Gastroesophageal sphincter (tissue), 4 donors: ENCODE results near the gene EXOC6B. TPM values are rescaled to one million over a fixed set of nuclear protein-coding genes. Genes with fewer than 3 reads are reported as not detected.
A peak's percentile ranks its signal among the peaks of the same experiment; 100 is the strongest.

Source experiments
- ATAC-seq: fragments of 150-250 bp; one replicate; pipeline ENCODE4 v1.9.1; 2016; ENCODE audit warnings: mild to moderate bottlenecking, moderate library complexity
- H3K27ac ChIP-seq, 4 donors: fragments of 200-600 bp; sonication (generic) in 3 of 4; 1 replicate in 3 of 4; 2 replicates in 1 of 4; pipeline ENCODE4 v1.5.1; 2016 to 2019
- H3K27me3 ChIP-seq: fragments of 200-600 bp; sonication (generic); one replicate; pipeline ENCODE4 v1.5.1; 2019
- H3K36me3 ChIP-seq, 2 donors: fragments of 200-600 bp; sonication (generic); one replicate each; pipeline ENCODE4 v1.5.1; 2019; ENCODE audit warnings: control low read depth in 1 of 2
- H3K4me1 ChIP-seq, 3 donors: fragments of 200-600 bp; sonication (generic); 1 replicate in 2 of 3; 2 replicates in 1 of 3; pipeline ENCODE4 v1.5.1; 2016 to 2019; ENCODE audit warnings: control low read depth in 2 of 3
- H3K4me3 ChIP-seq, 2 donors: fragments of 200-600 bp; sonication (generic); one replicate each; pipeline ENCODE4 v1.5.1; 2019; ENCODE audit warnings: mild to moderate bottlenecking in 1 of 2, moderate library complexity in 1 of 2
- H3K9me3 ChIP-seq, 3 donors: fragments of 200-600 bp; sonication (generic); one replicate each; pipeline ENCODE4 v1.5.1; 2017 to 2019; ENCODE audit warnings: control low read depth in 2 of 3
- CTCF ChIP-seq, 4 experiments: fragments of 200-600 bp in 2 of 4; fragments of 450-650 bp in 2 of 4; sonication (generic) in 1 of 4; IDR thresholded peaks; one replicate each; pipeline ENCODE4 v1.5.1; 2017 to 2019; ENCODE audit warnings: antibody characterized with exemption in 4 of 4, mild to moderate bottlenecking in 2 of 4, moderate library complexity in 2 of 4
- EP300 ChIP-seq: sonication (generic); formaldehyde crosslinking; IDR thresholded peaks from one replicate; pipeline ENCODE4 v1.6.1; 2017; ENCODE audit warnings: antibody characterized with exemption, mild to moderate bottlenecking
- POLR2A ChIP-seq, 2 donors: fragments of 450-650 bp; IDR thresholded peaks; one replicate each; pipeline ENCODE4 v1.6.1; 2017; ENCODE audit warnings: antibody characterized with exemption in 2 of 2, mild to moderate bottlenecking in 2 of 2, moderate library complexity in 1 of 2
- POLR2AphosphoS5 ChIP-seq: sonication (generic); formaldehyde crosslinking; IDR thresholded peaks from one replicate; pipeline ENCODE4 v1.6.1; 2017; ENCODE audit warnings: antibody characterized with exemption
- WGBS, 2 donors: methylation state at CpG; one replicate each; pipeline ENCODE4 v1.1.5; 2018; ENCODE audit warnings: low coverage in 1 of 2; 5-methylcytosine and 5-hydroxymethylcytosine counted together
- total RNA-seq, 4 donors: library from RNA; depleted of rRNA; stranded (reverse); fragments of >200 nt; gene quantifications; one replicate each; pipeline ENCODE4 v1.1.0, GENCODE V29; 2016

Gene EXOC6B
- total RNA-seq, 4 donors from 2014 or later = 35.3 to 47.2 (median 41.2) TPM

- Histone ChIP-seq H3K4me3 (no peak overlapping the region), H3K27me3 (no peaks in the 10 kb centered on the region), H3K27ac (no peak overlapping the region), H3K9me3 (no peaks in the 10 kb centered on the region), H3K4me1 (peaks cover 0 to 16% (median 6%) of the 10 kb centered on the region in 3 donors), H3K36me3 (no peaks in the 10 kb centered on the region)
- TF ChIP-seq EP300 (no peak), CTCF (IDR thresholded peaks at IDR 0.05) (no peak), POLR2AphosphoS5 (no peak), POLR2A (IDR thresholded peaks at IDR 0.05) (no peak)
- 83 to 100% methylated on average over 1 of the region's 1 CpG for WGBS, 2 donors
- no peak for ATAC-seq
Observed at GRCh38 chr2:72789241-72789640, 36.6 kb downstream of the EXOC6B start.

GRCh38 chr2:72788756-72789155 is 37.1 kb downstream of the EXOC6B start:
- 100% methylated on average over 1 of the region's 1 CpG for WGBS, 2 donors
- Histone ChIP-seq H3K4me3 (no peak overlapping the region), H3K4me1 (peaks cover 0 to 11% (median 3%) of the 10 kb centered on the region in 3 donors), H3K36me3 (no peaks in the 10 kb centered on the region), H3K27ac (no peak overlapping the region), H3K9me3 (no peaks in the 10 kb centered on the region), H3K27me3 (no peaks in the 10 kb centered on the region)
- ATAC-seq = peak; percentile 58
- TF ChIP-seq POLR2A (IDR thresholded peaks at IDR 0.05) (no peak), CTCF (IDR thresholded peaks at IDR 0.05) (no peak), POLR2AphosphoS5 (no peak)

GRCh38 chr2:72785517-72785916 is 40.3 kb downstream of the EXOC6B start:
- no peaks in the 10 kb centered on the region for H3K27me3 ChIP-seq
- H3K4me3 ChIP-seq = no peak overlapping the region
- no peak overlapping the region for H3K27ac ChIP-seq
- no peak for TF ChIP-seq POLR2A (IDR thresholded peaks at IDR 0.05)
- no peak for TF ChIP-seq CTCF (IDR thresholded peaks at IDR 0.05)
- no peak for TF ChIP-seq POLR2AphosphoS5
- TF ChIP-seq EP300 = no peak
- no peaks in the 10 kb centered on the region for H3K9me3 ChIP-seq
- no peak for ATAC-seq
- WGBS, 2 donors = 80 to 86% methylated on average over 1 of the region's 1 CpG
- H3K36me3 ChIP-seq = no peaks in the 10 kb centered on the region
- H3K4me1 ChIP-seq = peaks cover 0 to 19% (median 3%) of the 10 kb centered on the region in 3 donors

- H3K36me3 ChIP-seq = no peaks in the 10 kb centered on the region
- WGBS, 2 donors = 89 to 96% methylated on average over 3 of the region's 3 CpGs
- TF ChIP-seq EP300 (no peak), POLR2AphosphoS5 (no peak), CTCF (IDR thresholded peaks at IDR 0.05) (no peak), POLR2A (IDR thresholded peaks at IDR 0.05) (no peak)
- ATAC-seq = no peak
- H3K4me3 ChIP-seq = no peak overlapping the region
- H3K27me3 ChIP-seq = no peaks in the 10 kb centered on the region
- H3K27ac ChIP-seq = no peak overlapping the region
- peaks cover 0 to 18% (median 0%) of the 10 kb centered on the region in 3 donors for H3K4me1 ChIP-seq
- no peaks in the 10 kb centered on the region for H3K9me3 ChIP-seq
Observed at GRCh38 chr2:72782520-72782919, 43.3 kb downstream of the EXOC6B start.

- Histone ChIP-seq H3K27ac (no peak overlapping the region), H3K9me3 (no peaks in the 10 kb centered on the region), H3K4me1 (peaks cover 0 to 18% (median 0%) of the 10 kb centered on the region in 3 donors), H3K4me3 (no peak overlapping the region), H3K27me3 (no peaks in the 10 kb centered on the region), H3K36me3 (no peaks in the 10 kb centered on the region)
- no peak for ATAC-seq
- TF ChIP-seq CTCF (IDR thresholded peaks at IDR 0.05) = no peak
- no peak for TF ChIP-seq EP300
- no peak for TF ChIP-seq POLR2AphosphoS5
- no peak for TF ChIP-seq POLR2A (IDR thresholded peaks at IDR 0.05)
- WGBS, 2 donors = 66 to 68% methylated on average over 3 to 5 of the region's 5 CpGs
Observed at GRCh38 chr2:72781480-72781879, 44.4 kb downstream of the EXOC6B start.
